HL-60 (cell line): Measurements from ENCODE around the gene HLA-F.
A peak's percentile ranks its signal among the peaks of the same experiment; 100 is the strongest.

Experiments
- DNase-seq, 2 experiments: peaks; one replicate each; pipeline ENCODE4 v3.0.0-alpha.2; 2010 to 2020; ENCODE audit warnings: low read depth in 1 of 2, low spot score in 1 of 2
- H3K27ac ChIP-seq: fragments of 250-450 bp; sonication (Bioruptor Pico); replicated peaks from 2 replicates; pipeline ENCODE4 v1.5.1; 2020; ENCODE audit warnings: mild to moderate bottlenecking, moderate library complexity
- H3K27me3 ChIP-seq: fragments of 250-450 bp; sonication (Bioruptor Pico); 2 replicates; pipeline ENCODE4 v1.5.1; 2021; ENCODE audit warnings: mild to moderate bottlenecking, moderate library complexity; ENCODE audit not compliant: insufficient read depth, poor library complexity, severe bottlenecking
- H3K4me3 ChIP-seq: replicated peaks from 2 replicates; pipeline ENCODE4 v1.5.1; 2011; ENCODE audit warnings: mild to moderate bottlenecking, control low read depth, low read length; ENCODE audit not compliant: insufficient read depth
- GABPA ChIP-seq: IDR thresholded peaks from 2 replicates; pipeline ENCODE4 v1.6.1; 2012; ENCODE audit warnings: low read depth
- POLR2AphosphoS5 ChIP-seq: IDR thresholded peaks from 2 replicates; pipeline ENCODE4 v1.6.1; 2012; ENCODE audit warnings: low read depth
- SPI1 ChIP-seq: IDR thresholded peaks from 2 replicates; pipeline ENCODE4 v1.6.1; 2012; ENCODE audit warnings: low read depth, mild to moderate bottlenecking, borderline replicate concordance
- TF ChIP-seq, protein P1 (sequence below): IDR thresholded peaks from 2 replicates; pipeline ENCODE4 v1.6.1; 2012; ENCODE audit warnings: low read depth; ENCODE audit not compliant: insufficient replicate concordance
- TF ChIP-seq, protein P2 (sequence below): IDR thresholded peaks from one replicate; pipeline ENCODE4 v1.5.1; 2011; ENCODE audit warnings: low read length, control low read depth, inconsistent platforms; ENCODE audit not compliant: insufficient read depth

HLA-F gene

DNA sequence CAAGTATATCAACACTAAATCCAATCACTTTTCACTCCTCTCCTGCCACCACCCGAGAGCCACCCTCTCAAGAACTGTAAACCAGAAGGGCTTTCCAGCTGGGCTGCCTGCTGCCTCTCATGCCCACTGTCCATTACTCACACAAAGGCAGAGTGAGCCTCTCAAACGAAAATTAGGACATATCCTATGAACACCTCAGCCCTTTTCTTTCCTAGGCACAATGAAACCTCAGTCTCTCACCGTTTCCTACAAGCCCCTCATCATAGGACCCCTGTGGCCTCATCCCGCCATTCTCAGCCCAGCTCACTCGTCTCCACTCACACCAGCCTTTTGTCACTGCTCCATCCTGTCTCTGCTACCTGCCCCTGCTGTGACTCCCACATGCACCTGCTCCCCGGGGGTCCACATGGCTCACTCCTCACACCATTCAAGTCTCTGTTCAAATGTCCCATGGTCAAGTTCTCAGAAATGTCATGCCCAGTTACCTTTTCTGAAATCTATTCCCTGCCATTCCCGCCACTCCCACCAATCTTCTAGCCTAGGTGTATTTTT is 7.4 kb downstream of the HLA-F start:
- H3K4me3 ChIP-seq: no peak overlapping the region
- no peaks in the 10 kb centered on the region for H3K27me3 ChIP-seq
- no peak overlapping the region for H3K27ac ChIP-seq
- DNase-seq: no peak
- TF ChIP-seq, protein P1, sequence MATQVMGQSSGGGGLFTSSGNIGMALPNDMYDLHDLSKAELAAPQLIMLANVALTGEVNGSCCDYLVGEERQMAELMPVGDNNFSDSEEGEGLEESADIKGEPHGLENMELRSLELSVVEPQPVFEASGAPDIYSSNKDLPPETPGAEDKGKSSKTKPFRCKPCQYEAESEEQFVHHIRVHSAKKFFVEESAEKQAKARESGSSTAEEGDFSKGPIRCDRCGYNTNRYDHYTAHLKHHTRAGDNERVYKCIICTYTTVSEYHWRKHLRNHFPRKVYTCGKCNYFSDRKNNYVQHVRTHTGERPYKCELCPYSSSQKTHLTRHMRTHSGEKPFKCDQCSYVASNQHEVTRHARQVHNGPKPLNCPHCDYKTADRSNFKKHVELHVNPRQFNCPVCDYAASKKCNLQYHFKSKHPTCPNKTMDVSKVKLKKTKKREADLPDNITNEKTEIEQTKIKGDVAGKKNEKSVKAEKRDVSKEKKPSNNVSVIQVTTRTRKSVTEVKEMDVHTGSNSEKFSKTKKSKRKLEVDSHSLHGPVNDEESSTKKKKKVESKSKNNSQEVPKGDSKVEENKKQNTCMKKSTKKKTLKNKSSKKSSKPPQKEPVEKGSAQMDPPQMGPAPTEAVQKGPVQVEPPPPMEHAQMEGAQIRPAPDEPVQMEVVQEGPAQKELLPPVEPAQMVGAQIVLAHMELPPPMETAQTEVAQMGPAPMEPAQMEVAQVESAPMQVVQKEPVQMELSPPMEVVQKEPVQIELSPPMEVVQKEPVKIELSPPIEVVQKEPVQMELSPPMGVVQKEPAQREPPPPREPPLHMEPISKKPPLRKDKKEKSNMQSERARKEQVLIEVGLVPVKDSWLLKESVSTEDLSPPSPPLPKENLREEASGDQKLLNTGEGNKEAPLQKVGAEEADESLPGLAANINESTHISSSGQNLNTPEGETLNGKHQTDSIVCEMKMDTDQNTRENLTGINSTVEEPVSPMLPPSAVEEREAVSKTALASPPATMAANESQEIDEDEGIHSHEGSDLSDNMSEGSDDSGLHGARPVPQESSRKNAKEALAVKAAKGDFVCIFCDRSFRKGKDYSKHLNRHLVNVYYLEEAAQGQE: no peak

DNA sequence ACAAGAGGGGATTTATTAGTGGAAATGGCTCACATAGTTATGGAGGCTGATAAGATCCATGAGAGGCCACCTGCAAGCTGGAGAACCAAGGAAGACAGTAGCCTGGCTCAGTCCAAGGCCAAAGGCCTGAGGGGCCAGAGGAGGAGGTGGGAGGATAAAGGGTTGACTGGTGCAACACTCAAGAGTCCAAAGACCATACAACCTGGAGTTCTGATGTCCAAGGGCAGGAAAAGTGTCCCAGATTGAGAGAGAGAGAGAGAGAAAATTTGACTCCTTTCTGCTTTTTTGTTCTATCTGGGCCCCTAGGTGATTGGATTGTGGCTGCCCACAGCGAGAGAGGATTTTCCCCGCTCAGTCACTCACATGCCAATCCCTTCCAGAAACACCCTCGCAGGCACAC is 8.0 kb downstream of the HLA-F start:
- no peaks in the 10 kb centered on the region for H3K27me3 ChIP-seq
- H3K4me3 ChIP-seq: no peak overlapping the region
- TF ChIP-seq, protein P1: no peak
- TF ChIP-seq SPI1 (no peak), GABPA (no peak), POLR2AphosphoS5 (no peak)
- TF ChIP-seq, protein P2, sequence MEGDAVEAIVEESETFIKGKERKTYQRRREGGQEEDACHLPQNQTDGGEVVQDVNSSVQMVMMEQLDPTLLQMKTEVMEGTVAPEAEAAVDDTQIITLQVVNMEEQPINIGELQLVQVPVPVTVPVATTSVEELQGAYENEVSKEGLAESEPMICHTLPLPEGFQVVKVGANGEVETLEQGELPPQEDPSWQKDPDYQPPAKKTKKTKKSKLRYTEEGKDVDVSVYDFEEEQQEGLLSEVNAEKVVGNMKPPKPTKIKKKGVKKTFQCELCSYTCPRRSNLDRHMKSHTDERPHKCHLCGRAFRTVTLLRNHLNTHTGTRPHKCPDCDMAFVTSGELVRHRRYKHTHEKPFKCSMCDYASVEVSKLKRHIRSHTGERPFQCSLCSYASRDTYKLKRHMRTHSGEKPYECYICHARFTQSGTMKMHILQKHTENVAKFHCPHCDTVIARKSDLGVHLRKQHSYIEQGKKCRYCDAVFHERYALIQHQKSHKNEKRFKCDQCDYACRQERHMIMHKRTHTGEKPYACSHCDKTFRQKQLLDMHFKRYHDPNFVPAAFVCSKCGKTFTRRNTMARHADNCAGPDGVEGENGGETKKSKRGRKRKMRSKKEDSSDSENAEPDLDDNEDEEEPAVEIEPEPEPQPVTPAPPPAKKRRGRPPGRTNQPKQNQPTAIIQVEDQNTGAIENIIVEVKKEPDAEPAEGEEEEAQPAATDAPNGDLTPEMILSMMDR: no peak
- DNase-seq: no peak
- H3K27ac ChIP-seq: no peak overlapping the region

DNA sequence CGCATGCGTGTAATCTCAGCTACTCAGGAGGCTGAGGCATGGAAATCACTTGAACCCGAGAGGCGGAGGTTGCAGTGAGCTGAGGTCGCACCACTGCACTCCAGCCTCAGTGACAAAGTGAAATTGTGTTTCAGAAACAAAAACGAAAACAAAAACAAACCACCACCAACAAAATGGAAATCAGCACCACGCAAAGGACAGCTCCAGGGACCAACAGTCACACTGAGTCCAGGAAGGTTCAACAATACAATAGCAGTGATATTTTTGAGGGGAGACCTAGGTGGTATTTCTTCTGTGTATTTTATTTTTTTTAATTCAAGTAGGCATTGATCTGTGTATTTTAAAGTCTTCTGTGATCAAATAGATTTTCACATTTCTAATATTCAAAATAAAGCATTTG is 9.8 kb downstream of the HLA-F start:
- TF ChIP-seq, protein P1: peak; percentile 85
- TF ChIP-seq SPI1: no peak
- Histone ChIP-seq H3K27ac (no peak overlapping the region), H3K4me3 (no peak overlapping the region), H3K27me3 (no peaks in the 10 kb centered on the region)
- no peak for DNase-seq

DNA sequence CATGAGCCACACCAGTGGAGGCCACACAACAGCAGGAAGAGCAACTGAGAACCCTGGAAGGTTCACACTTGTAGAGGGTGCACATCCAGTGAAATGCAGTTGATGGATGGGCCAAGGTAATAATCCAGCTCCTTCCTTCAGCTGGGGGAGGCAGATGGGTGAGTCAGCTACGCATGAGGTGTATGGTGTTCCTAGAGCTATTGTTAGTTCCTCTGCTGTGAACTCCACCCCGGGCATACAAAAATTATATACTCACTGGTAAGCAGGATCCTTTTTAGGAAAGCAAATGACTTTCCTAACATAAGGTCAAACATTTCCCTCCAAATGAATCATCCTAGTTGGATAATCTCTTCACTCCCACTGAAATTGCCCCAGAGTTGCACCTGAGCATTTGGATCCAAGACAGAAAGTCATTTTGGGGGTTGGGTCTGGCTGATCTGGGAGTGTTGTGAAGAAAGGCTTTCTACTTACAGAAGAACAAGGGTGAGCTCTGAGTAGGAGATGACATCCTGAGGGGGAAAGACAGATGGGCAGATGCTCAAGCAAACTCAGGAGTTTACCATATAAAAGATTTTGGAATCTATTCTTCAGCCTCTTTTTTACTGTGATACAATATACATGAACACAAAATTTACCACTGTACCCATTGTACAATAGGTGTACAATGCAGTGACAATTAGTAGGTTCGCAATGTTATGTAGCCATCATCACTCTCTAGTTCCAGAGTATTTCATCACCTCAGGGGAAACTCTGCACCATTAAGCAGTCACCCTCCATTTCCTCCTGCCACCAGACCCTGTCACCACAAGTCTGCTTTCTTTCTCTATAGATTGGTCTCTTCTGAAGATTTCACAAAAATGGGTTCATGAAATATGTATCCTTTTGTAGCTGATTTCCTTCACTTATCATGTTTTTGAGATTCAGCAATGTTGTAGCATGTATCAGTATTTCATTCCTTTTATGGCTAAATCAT is 11.1 kb downstream of the HLA-F start:
- no peak for DNase-seq

More for the DNA sequence above, 11.1 kb downstream of the HLA-F start:
- H3K27me3 ChIP-seq: no peaks in the 10 kb centered on the region
- H3K27ac ChIP-seq: no peak overlapping the region
- TF ChIP-seq GABPA: no peak
- TF ChIP-seq, protein P1: no peak
- TF ChIP-seq, protein P2: no peak
- no peak for TF ChIP-seq POLR2AphosphoS5
- no peak for TF ChIP-seq SPI1
- no peak overlapping the region for H3K4me3 ChIP-seq
